Endothelial cell (in vitro differentiated cells): ENCODE results near the gene FAM117A. TPM values are rescaled to one million over a fixed set of nuclear protein-coding genes. Genes with fewer than 3 reads are reported as not detected.

Source experiments
- DNase-seq: peaks from one replicate; pipeline ENCODE4 v3.0.0; 2021; ENCODE audit warnings: low spot score
- H3K27ac Mint-ChIP-seq: one replicate; pipeline ENCODE4 v1.8.0; 2021; ENCODE audit warnings: mixed read lengths, inconsistent platforms; ENCODE audit not compliant: unreplicated experiment
- H3K27me3 Mint-ChIP-seq: one replicate; pipeline ENCODE4 v1.8.0; 2021; ENCODE audit warnings: mild to moderate bottlenecking, moderate library complexity, mixed read lengths, inconsistent platforms; ENCODE audit not compliant: unreplicated experiment
- H3K36me3 Mint-ChIP-seq: one replicate; pipeline ENCODE4 v1.8.0; 2021; ENCODE audit warnings: mild to moderate bottlenecking, low read depth, mixed read lengths, inconsistent platforms; ENCODE audit not compliant: unreplicated experiment
- H3K4me1 Mint-ChIP-seq: one replicate; pipeline ENCODE4 v1.8.0; 2021; ENCODE audit warnings: mild to moderate bottlenecking, mixed read lengths, inconsistent platforms; ENCODE audit not compliant: unreplicated experiment
- H3K4me3 Mint-ChIP-seq: one replicate; pipeline ENCODE4 v1.8.0; 2021; ENCODE audit warnings: mild to moderate bottlenecking, mixed read lengths, inconsistent platforms; ENCODE audit not compliant: unreplicated experiment
- H3K9me3 Mint-ChIP-seq: one replicate; pipeline ENCODE4 v1.8.0; 2021; ENCODE audit warnings: mixed read lengths, inconsistent platforms; ENCODE audit not compliant: unreplicated experiment
- CTCF ChIP-seq: fragments of 200-600 bp; sonication (generic); IDR thresholded peaks from one replicate; pipeline ENCODE4 v1.5.0; 2021; ENCODE audit warnings: antibody characterized with exemption; ENCODE audit not compliant: unreplicated experiment
- total RNA-seq: library from RNA; stranded (reverse); fragmentation: NEBNext Ultra II Directional; extraction: Animal tissue kit (Norgen Biotek cat#: 25700); gene quantifications from one replicate; pipeline ENCODE4 v1.2.1, GENCODE V29; 2021; ENCODE audit not compliant: unreplicated experiment

The FAM117A gene
- total RNA-seq, 1 donor from 2014 or later: 9.2 TPM

GRCh38 chr17:49731435-49731831, 32.5 kb downstream of the FAM117A start:
- Mint-ChIP-seq H3K27me3 (peaks cover 3% of the 10 kb centered on the region), H3K4me3 (no peak overlapping the region), H3K27ac (no peak overlapping the region), H3K4me1 (peaks cover 10% of the 10 kb centered on the region), H3K36me3 (no peaks in the 10 kb centered on the region), H3K9me3 (no peaks in the 10 kb centered on the region)
- no peak for TF ChIP-seq CTCF
- DNase-seq: no peak

GRCh38 chr17:49730785-49731434, 33.0 kb downstream of the FAM117A start:
- DNase-seq: no peak
- Mint-ChIP-seq H3K4me3 (no peak overlapping the region), H3K27ac (no peak overlapping the region), H3K36me3 (no peaks in the 10 kb centered on the region), H3K9me3 (no peaks in the 10 kb centered on the region), H3K27me3 (peaks cover 3% of the 10 kb centered on the region), H3K4me1 (peaks cover 10% of the 10 kb centered on the region)
- TF ChIP-seq CTCF: no peak

GRCh38 chr17:49730078-49730784, 33.7 kb downstream of the FAM117A start:
- H3K4me1 Mint-ChIP-seq: peaks cover 10% of the 10 kb centered on the region
- H3K27ac Mint-ChIP-seq: no peak overlapping the region
- H3K4me3 Mint-ChIP-seq: no peak overlapping the region
- no peak for TF ChIP-seq CTCF
- H3K36me3 Mint-ChIP-seq: peaks cover 5% of the 10 kb centered on the region
- no peak for DNase-seq
- H3K9me3 Mint-ChIP-seq: peaks cover 1% of the 10 kb centered on the region
- peaks cover 3% of the 10 kb centered on the region for H3K27me3 Mint-ChIP-seq

- H3K27ac Mint-ChIP-seq: no peak overlapping the region
- no peak overlapping the region for H3K4me3 Mint-ChIP-seq
- peaks cover 4% of the 10 kb centered on the region for H3K9me3 Mint-ChIP-seq
- H3K4me1 Mint-ChIP-seq: peaks cover 10% of the 10 kb centered on the region
- H3K36me3 Mint-ChIP-seq: peaks cover 10% of the 10 kb centered on the region
- no peak for TF ChIP-seq CTCF
- no peak for DNase-seq
- peaks cover 3% of the 10 kb centered on the region for H3K27me3 Mint-ChIP-seq
These were observed 34.9 kb downstream of the FAM117A start for GRCh38 chr17:49729069-49729468.

- Mint-ChIP-seq H3K4me3 (no peak overlapping the region), H3K36me3 (peaks cover 10% of the 10 kb centered on the region), H3K27ac (no peak overlapping the region)
These were observed 35.5 kb downstream of the FAM117A start for GRCh38 chr17:49728425-49728824.

More at GRCh38 chr17:49728425-49728824, 35.5 kb downstream of the FAM117A start:
- TF ChIP-seq CTCF: no peak
- Mint-ChIP-seq H3K9me3 (peaks cover 4% of the 10 kb centered on the region), H3K4me1 (peaks cover 10% of the 10 kb centered on the region), H3K27me3 (peaks cover 3% of the 10 kb centered on the region)
- no peak for DNase-seq
